Stimulated activated naive CD8-positive, alpha-beta T cell treated with anti-CD3 and anti-CD28 coated beads, Interleukin-15, Interleukin-2, amounts not matched to agents 100 U/mL and 50 U/mL, for 24 hours (primary cell): ENCODE data around the gene SETMAR.

Source experiments
- ATAC-seq: fragments of 150-1000 bp; cut with Tn5 transposase; one replicate; pipeline ENCODE4 v1.10.0; 2021
- DNase-seq: peaks from one replicate; pipeline ENCODE4 v3.0.0; 2021

The SETMAR gene

DNA sequence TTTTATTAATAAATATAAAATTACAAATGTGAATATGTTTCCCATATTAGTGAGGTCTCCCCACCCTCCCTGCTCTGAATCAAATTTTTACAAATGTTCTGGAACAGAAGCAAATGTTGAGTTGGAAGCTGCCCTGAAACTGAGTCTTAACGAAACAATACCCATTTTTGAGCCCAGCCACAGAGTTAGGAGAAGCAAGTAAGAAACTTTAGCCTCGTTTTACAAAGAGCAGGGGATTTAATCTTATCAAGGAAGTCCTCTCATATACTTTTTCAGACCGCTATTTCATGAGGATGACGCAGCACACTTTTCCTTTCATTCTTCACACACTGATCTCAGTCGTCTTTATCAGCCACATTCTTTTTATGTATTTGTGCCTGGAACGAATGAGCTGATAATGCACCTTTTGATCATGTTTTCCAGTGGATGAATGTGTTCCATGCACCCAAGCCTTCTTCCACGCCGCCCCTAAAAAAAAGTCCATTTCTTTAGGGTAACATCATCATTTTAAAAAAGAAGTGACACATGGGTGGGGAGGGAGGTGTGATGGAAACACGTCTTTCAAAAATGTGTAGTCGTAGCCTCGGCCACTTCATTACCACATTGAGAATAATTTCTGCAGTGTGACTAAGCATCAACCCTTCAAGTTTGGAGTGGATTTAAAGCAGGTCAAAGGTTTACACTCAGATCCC lies 48.1 kb downstream of the SETMAR start:
- ATAC-seq (peak; percentile 93), DNase-seq (peak; percentile 34)

DNA sequence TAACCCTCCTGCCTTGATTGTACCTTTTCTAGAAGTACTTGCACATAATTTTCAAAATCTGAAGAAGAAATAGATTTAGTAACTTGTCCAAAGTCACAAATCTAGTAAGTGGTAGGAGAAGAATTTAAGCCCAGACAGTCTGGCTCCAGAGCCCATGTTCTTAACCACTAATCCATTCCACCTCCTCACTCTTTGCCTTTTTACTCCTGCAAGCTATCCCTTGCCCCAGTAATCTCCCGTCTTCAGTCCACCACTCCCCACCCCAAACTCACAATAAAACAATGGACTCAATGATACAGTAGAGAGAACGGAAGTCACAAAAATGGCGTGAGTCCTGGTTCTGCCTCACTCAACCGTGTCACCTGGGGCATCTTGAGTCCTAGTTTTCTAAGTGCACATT lies 48.7 kb downstream of the SETMAR start:
- DNase-seq, result no peak
- ATAC-seq, result no peak

DNA sequence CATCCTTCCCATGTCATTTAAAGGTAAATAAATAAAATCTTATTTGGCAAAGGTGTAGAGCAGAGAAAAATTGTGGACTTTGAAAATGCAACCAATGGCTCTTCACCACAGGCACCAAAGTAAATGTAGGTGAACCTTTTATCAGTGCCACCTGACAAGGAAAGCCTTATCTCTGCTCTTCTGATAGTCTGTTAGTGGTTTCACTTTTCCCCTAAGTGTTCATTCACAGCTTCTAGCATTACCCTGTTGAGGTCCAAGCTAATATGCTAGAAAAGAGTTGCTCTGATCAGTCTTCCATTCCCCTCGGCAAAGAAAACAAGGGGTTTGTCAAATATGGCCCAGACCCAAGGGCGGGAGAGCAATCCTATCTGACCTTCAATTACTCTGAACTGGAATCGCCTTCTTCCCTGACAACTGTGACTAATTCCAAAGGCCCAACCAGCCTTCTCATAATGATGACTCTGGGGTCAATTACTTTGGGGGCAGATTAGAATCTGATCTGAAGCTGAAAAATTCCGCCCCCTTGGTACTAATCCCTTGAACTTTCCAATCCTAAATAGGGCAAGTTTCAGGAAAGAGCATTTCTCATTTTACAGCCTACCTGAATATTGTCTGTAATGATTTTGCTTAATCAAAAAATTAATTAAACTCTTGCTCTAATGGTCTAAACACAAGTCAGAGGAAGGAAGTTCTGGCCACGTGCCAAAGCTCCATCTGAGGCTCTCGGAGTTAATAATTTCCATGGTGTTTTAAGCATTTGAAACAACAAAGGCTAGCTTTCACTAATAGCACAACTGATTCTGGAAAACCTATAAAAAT lies 52.4 kb downstream of the SETMAR start:
- DNase-seq, result no peak
- ATAC-seq, result no peak

DNA sequence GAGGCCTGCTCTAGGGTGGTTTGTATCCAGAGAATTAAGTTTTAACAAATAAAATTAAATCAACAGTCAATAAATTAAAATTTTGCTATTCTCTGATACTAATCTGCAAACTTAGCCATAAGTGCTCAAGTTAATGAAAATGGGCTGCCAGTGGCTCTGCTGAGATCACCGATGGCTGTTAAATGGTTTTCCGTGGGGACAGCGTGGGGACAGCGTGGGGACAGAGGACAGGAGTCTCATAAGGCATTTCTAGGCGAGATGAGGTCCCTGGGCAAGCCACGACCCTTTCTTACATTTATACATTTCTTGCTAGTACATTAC lies 53.0 kb downstream of the SETMAR start:
- no peak for ATAC-seq
- DNase-seq, result no peak

DNA sequence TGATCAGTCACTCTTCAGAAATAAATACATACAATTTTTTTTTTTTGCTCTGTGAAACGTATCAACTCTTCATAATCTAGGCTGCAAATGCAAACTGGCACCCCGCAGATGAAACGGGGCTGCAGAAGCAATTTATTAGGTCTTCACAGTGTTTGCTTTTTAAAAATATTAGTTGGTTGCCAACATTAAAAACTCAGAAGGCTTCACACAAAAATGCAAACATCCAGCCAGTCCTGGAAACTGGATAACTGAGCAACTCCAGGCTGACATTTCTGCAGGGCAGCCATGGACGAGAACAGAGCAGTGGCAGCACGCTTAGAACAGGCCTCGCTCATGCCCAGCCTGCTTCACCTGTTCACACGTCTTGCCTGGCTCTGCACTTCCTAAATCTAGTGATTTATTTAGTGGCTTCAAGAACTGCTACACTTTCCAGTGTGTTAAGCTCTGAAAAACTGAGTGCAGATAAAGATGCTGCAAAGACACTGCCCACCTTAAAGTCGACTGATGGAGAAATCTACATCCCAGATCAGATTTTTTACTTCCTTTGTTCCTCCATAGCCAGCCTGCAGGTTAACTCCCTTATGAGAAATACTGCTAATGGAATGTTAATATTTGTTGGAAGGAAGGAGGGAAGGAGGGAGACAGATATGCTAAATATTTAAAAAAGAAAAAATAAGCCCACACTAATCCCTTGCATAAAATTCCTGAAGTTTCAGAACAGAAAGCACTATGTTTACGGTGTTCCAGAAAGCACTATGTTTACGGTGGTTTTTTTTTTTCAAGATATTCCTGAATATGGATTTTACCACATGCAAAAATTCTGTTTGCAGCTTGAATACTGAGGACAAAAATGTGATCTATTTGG lies 53.6 kb downstream of the SETMAR start:
- ATAC-seq, result no peak
- no peak for DNase-seq

DNA sequence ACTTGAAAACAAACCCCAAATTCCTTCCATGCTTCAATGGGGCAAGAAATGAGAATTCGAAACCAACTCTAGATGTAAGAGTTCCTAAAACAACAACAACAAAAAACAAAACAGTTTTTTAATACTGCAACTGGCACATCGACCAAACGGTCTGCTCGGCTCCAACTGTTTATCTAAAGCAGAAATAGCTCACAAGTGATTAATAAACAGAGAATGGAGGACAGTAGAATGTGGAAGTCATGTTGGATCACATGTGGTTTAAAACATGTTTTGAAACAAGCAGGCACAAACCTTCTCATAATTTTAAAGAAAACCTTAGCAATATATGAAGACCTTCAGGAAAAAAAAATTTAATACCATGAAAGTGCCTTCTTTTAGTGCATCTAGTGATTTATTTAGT lies 55.1 kb downstream of the SETMAR start:
- no peak for DNase-seq
- ATAC-seq, result no peak

DNA sequence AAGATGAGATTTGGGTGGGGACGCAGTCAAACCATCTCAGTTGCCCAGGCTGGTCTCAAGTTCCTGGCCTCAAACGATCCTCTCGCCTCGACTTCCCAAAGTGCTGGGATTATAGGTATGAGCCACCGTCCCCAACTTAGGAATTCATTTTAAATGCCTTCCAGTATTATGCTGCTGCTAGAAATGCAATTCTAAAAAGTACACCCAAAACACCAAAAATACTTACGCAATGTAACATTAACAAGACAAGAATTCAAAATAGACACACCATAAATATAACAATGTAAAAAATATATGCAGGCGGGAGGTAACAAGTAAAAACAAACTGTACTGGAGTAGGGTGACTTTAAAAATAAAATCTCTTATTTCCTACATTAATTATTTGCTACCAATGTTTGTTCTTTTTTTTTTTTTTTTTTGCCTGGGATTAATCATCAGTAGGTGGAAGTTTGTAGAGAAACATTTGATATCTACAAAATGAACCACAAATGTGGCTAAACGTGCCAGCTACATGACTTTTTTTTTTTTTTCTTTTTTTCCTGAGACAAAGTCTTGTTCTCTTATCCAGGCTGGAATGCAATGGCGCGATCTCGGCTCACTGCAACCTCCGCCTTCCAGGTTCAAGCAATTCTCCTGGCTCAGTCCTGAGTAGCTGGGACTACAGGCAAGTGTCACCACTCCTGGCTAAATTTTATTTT lies 56.8 kb downstream of the SETMAR start:
- DNase-seq (no peak), ATAC-seq (no peak)

DNA sequence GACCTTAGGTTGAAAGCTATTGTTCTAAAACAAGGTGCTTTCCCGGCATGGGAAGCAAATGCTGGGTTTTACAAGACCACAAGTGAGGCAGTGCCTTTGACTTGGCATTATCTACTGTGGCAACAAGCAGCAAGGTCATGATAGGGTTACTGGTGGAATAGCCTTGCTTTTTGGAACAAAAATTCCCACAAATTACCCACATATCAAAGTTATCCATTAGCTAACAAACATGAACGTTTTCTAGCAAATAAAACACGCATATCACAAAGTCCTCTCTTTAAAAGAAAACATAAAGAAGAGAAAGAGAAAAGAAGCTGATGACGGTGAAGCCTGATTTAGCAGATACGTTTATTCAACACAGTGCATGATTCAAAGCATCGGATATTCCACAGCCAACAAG lies 57.6 kb downstream of the SETMAR start:
- DNase-seq (no peak), ATAC-seq (no peak)

DNA sequence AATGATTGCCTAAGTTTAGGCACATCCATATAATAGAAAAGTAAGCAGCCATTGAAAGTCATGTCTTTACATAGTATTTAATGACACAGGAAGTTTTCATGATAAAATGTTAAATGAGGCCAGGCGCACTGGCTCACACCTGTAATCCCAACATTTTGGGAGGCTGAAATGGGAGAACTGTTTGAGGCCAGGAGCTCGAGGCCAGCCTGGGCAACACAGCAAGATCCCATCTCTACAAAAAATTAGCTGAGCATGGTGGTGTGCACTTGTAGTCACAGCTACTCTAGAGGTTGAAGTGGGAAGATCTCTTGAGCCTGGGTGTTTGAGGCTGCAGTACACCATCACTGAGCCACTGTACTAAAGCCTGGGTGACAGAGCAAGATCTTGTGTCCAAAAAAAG lies 59.4 kb downstream of the SETMAR start:
- DNase-seq (no peak), ATAC-seq (no peak)
